IPS-11a (cell line): ENCODE results near the gene FXYD1.
"Not testable (repeated sequence)": the region's sequence is repeated elsewhere in the genome, so short reads cannot be mapped to it uniquely, and the experiment has no call there.

Experiments used
- H3K4me3 ChIP-seq: one replicate; pipeline ENCODE4 v1.5.1; 2013; ENCODE audit warnings: low read depth, low read length, control low read depth

Gene FXYD1

GRCh38 chr19:35141837-35142605, 3.4 kb downstream of the FXYD1 start:
- peak overlapping the region; percentile 52 for H3K4me3 ChIP-seq

DNA sequence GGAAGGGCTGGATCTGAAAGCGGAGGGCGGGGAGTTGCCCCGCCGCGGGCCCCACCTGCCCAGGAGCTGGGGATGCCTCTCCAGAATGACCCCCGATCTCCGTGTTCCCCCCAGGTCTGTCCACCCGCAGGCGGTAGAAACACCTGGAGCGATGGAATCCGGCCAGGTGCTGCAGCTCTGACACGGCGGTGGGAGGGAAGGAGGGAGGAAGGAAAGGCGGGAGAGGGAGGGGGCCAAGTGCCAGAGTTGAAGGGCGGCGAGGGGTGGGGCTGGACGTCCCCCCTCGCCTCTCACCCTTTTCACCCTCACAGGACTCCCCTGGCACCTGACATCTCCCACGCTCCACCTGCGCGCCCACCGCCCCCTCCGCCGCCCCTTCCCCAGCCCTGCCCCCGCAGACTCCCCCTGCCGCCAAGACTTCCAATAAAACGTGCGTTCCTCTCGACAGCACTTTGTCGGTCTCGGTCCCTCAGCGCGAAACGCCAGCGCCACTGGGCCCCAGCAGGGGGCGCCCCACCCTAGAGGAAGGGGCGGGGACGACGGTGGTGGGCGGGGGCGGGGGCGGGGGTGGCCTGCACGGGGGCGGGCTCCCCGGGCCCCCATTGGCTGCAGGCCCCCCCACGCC, 4.1 kb downstream of the FXYD1 start:
- H3K4me3 ChIP-seq = peak overlapping the region; percentile 52

GRCh38 chr19:35143231-35143715, 4.6 kb downstream of the FXYD1 start, which contains the start of gene FXYD7:
Gene FXYD7 (plus strand): TSS chr19:35143255. CDS start chr19:35143334, 79 bp downstream.
- H3K4me3 ChIP-seq = peak within 1 kb of the TSS; percentile 52

GRCh38 chr19:35143818-35144217, 5.2 kb downstream of the FXYD1 start:
- H3K4me3 ChIP-seq = no peak overlapping the region

DNA sequence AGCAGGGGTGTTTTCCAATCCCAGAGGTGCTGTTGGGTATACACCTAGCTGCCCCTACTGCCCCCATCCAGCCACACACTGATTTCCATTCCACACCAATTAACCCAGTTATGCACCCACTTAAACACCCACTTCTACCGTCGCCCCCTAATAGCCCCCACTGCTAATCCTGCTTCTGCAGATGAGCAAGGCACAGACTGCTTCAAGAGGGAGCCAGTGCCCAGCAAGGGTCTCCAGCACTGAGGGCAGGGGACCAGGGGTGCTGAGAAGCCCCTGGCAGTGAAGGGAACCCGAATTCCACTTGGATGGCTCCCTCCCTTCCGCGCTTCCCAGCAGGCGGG, 5.6 kb downstream of the FXYD1 start:
- H3K4me3 ChIP-seq = no peak overlapping the region

DNA sequence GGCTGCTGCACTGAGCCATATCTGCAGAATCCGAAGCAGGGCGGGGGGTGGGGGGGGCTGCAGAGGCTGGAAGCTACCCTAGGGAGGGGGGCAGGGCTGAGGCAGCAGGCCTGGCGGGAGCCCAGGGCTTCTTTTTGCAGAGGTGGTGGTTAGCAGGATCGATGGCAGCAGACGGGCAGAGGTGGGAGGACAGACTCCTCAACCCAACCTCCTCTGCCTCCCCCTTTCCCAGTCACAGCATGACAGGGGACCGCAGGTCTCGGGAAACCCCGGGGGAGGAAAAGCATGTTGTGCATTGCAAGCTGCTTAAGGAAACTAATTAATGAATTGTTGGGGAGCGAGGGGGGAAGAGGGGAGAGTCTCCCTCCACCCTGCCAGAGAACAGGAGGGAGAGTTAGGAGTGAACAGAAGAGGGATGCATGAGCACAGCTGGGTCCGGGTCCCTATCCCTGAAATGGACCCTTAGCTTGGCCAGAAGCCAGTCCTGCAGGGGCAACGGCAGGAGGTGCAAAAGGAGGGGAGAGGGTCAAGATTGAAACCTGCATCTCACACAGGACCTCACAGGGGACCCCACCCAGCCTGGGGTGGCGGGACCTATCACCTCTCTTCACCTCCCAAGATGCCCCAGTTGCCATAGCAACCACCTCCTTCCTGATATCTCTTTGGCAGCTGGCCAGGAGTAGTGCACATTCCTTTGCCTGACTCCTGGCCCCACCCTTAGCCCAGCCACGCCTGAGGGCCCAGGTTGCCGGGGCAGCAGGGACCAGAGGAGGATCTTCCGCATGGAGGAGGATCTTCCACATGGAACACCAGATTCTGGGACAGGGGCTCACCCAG, 6.2 kb downstream of the FXYD1 start:
- H3K4me3 ChIP-seq = no peak overlapping the region

GRCh38 chr19:35146746-35147459, 8.3 kb downstream of the FXYD1 start:
- no peak overlapping the region for H3K4me3 ChIP-seq

GRCh38 chr19:35149463-35149862, 10.8 kb downstream of the FXYD1 start:
- H3K4me3 ChIP-seq = no peak overlapping the region

GRCh38 chr19:35150445-35150844, 11.8 kb downstream of the FXYD1 start:
- no peak overlapping the region for H3K4me3 ChIP-seq

GRCh38 chr19:35151273-35152065, 12.8 kb downstream of the FXYD1 start:
- no peak overlapping the region for H3K4me3 ChIP-seq

DNA sequence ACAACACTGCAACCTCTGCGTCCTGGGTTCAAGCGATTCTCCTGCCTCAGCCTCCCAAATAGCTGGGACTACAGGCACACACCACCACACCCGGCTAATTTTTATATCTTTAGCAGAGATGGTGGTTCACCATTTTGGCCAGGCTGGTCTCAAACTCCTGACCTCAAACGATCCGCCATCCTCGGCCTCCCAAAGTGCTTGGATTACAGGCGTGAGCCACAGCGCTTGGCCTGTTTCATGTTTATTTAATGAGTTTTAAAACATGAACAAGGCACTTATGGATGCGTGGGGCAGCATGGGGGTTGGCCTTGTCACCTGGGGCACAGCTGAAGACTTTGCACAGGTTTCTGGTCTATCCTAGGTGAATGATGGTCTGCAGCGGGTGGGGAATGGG, 14.5 kb downstream of the FXYD1 start:
- not testable (repeated sequence) for H3K4me3 ChIP-seq

- H3K4me3 ChIP-seq = peak overlapping the region; percentile 72
Measured at GRCh38 chr19:35153701-35154524, 15.3 kb downstream of the FXYD1 start.

- peak within 1 kb of the TSS; percentile 72 for H3K4me3 ChIP-seq
Measured at GRCh38 chr19:35154525-35155406, 16.1 kb downstream of the FXYD1 start, which contains the start of gene FXYD5. Gene FXYD5 (plus strand): TSS chr19:35154735. CDS start chr19:35155551, 816 bp downstream.

GRCh38 chr19:35155441-35155840, 16.8 kb downstream of the FXYD1 start:
- peak overlapping the region; percentile 72 for H3K4me3 ChIP-seq

DNA sequence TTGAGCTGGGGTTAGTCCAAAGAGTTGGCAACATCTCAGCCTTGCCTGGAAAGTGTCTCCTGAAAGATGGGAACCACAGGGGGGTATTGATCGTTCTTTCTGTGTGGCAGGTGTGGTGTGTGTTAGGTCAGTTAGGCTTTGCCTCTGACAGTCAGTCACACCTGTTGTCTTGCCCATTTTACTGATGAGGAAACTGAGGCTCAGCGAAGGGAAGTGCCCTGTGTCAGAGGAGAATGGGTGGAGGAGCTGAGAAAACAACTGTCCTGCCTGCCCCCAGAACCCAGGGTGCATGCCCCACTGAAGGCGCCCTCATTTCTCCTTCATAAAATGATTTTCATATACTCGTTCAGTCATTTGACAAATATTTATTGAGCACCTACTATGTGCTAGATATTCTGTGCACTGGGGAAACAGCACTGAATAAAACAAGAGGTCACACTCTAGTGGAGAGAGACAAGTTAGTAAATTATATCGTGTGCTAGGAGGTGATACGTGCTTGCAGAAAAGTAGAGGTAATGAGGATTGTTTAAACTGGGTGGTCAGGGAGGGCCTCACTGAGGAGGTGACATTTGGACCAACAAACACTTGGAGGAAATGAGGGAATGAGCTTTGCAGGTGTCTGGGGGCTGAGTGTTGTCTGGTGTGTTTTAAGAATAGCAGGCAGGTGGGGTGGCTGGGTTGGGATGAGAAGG, 17.5 kb downstream of the FXYD1 start:
- H3K4me3 ChIP-seq = no peak overlapping the region

GRCh38 chr19:35156673-35157014, 18.0 kb downstream of the FXYD1 start:
- no peak overlapping the region for H3K4me3 ChIP-seq

DNA sequence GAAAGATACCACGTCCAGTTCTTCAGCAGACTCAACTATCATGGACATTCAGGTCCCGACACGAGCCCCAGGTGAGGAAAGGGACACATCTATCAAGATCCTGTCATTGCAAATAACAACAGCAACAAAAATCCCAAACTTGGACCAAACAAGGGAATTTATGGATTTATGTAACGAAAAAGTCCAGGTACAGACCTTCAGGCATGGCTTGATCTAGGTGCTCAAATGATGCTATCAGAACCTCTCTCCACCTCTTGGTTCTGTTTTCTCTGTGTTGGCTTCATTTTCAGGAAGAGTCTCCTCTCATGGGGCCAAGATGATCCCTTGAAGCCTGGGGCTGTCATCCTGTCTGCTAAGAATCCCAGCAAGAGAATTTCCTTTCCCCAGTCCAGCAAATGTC, 18.8 kb downstream of the FXYD1 start:
- no peak overlapping the region for H3K4me3 ChIP-seq

GRCh38 chr19:35159606-35160005, 21.0 kb downstream of the FXYD1 start:
- H3K4me3 ChIP-seq = no peak overlapping the region
